ENCODE measurements around the gene GPRIN3. TPM values are rescaled to one million over a fixed set of nuclear protein-coding genes. Genes with fewer than 3 reads are reported as not detected.

GPRIN3 gene
- total and polyA plus RNA-seq, 2 of the 13 experiments (the other 11 are each of a cell fraction or from before 2014, with no cell fraction given), result not detected

DNA sequence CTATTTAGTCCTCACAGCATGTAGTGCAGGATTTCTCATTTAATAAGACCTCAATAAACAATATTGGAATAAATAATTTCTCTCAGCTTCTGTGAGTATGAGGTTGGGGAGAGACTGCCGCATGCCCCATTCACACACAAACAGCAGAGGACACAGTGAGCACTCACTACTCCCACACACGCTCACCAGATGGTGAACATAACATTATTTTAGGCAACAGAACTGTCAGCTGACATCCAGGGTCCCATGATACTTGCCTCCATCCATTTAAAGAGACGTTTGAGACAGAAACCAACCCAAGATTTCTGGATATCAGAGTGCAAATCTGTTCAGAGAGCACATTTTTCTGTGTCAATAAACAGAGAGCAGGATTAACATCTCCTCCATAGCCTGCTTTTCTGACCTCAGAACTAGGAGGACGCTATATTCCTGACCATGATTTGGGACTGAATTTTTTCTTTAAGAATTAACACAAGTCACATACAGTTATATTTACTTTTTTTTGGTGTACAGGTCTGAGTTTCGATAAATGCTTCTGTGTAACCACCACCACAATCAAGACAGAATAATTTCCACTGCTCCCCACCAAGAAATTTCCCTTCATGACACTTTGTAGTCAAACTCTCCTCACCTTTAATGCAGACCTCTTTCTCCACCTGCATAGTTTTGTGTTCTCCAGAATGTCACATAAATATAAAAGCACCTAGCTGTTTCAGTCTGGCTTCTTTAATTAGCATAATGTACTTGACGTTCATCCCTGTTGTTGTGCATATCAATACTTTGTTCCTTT lies 16.7 kb downstream of the GPRIN3 start (continued):
- no peak for TF ChIP-seq CBX5 (CRISPR knock-in tag; IDR thresholded peaks at IDR 0.05; ENCODE audit: borderline replicate concordance)
- TF ChIP-seq ZKSCAN5 (CRISPR knock-in tag; IDR thresholded peaks at IDR 0.05), result no peak
- no peak for TF ChIP-seq ZNF709 (CRISPR knock-in tag; IDR thresholded peaks at IDR 0.05)
- no peak for TF ChIP-seq TFDP2 (CRISPR knock-in tag; IDR thresholded peaks at IDR 0.05)

DNA sequence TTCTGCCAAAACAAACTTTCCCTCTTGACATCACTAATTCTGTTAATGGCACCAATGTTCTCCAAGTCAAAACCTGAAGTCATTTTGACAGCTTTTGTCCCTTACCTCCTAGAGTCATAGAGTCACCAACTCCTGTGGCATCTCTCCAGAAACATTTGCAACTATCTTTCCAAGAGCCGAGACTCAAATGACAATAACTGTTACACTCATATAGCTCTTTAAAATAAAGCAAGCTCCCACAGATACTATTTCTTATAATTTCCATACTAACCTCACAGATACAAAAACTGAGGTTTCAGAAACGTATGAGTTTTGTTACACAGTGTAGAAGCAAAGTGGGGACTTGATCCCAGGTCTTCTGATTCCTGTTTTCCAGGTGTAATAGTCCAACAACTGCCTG lies 18.3 kb downstream of the GPRIN3 start:
- Histone ChIP-seq H3K4me3 (replicated peaks in 1 of 3; ENCODE audit: insufficient read depth in 1 of 3, low read depth in 2 of 3, low read length in 3 of 3) (no peak overlapping the region), H3K27me3 (ENCODE audit: control insufficient read depth in 1 of 2, insufficient read depth in 2 of 2, low read length in 2 of 2) (no peaks in the 10 kb centered on the region), H2AFZ (ENCODE audit: low read length) (no peak overlapping the region), H4K20me1 (ENCODE audit: insufficient read depth, low read length) (no peaks in the 10 kb centered on the region), H3K79me2 (ENCODE audit: insufficient read depth, low read length) (no peaks in the 10 kb centered on the region), H3K4me1 (ENCODE audit: insufficient read depth, low read length) (no peaks in the 10 kb centered on the region), H3K9ac (ENCODE audit: insufficient read depth, low read depth, low read length) (no peak overlapping the region), H3K9me3 (ENCODE audit: low read length) (no peaks in the 10 kb centered on the region), H3K36me3 (replicated peaks in 1 of 2; ENCODE audit: control insufficient read depth in 1 of 2, insufficient read depth in 2 of 2, low read length in 2 of 2) (no peaks in the 10 kb centered on the region), H3K4me2 (ENCODE audit: low read depth, low read length) (no peak overlapping the region), H3K27ac (ENCODE audit: extremely low read length, insufficient read depth, low read length) (no peak overlapping the region)
- ATAC-seq (no peak), DNase-seq (ENCODE audit: low spot score) (no peak), FAIRE-seq (no peak)
- BruUV-seq (replicated peaks), result no TSS peak
- in situ Hi-C loops (cut with HindIII; ENCODE audit: extremely low pct_ligation_motif_present, low pct_unique_long_range_greater_than_20kb), result no loop called here
- WGBS (ENCODE audit: low lambda C conversion rate), result 10% methylated on average over 2 of the region's 2 CpGs
- ChIA-PET CTCF (ENCODE audit: low intra/inter-chr PET ratio, low total read pairs) (no interaction called here), POLR2A (no interaction called here)
- intact Hi-C loops (cut with micrococcal nuclease; ENCODE audit: unreplicated experiment), result no loop called here
- TF ChIP-seq, protein P1, sequence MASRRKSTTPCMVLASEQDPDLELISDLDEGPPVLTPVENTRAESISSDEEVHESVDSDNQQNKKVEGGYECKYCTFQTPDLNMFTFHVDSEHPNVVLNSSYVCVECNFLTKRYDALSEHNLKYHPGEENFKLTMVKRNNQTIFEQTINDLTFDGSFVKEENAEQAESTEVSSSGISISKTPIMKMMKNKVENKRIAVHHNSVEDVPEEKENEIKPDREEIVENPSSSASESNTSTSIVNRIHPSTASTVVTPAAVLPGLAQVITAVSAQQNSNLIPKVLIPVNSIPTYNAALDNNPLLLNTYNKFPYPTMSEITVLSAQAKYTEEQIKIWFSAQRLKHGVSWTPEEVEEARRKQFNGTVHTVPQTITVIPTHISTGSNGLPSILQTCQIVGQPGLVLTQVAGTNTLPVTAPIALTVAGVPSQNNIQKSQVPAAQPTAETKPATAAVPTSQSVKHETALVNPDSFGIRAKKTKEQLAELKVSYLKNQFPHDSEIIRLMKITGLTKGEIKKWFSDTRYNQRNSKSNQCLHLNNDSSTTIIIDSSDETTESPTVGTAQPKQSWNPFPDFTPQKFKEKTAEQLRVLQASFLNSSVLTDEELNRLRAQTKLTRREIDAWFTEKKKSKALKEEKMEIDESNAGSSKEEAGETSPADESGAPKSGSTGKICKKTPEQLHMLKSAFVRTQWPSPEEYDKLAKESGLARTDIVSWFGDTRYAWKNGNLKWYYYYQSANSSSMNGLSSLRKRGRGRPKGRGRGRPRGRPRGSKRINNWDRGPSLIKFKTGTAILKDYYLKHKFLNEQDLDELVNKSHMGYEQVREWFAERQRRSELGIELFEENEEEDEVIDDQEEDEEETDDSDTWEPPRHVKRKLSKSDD (CRISPR knock-in tag; IDR thresholded peaks at IDR 0.05; ENCODE audit: low read depth), result no peak
- TF ChIP-seq ZFP37 (CRISPR knock-in tag; IDR thresholded peaks at IDR 0.05; ENCODE audit: borderline replicate concordance) (no peak), ZNF672 (CRISPR knock-in tag; IDR thresholded peaks at IDR 0.05) (no peak), ZNF484 (CRISPR knock-in tag; IDR thresholded peaks at IDR 0.05; ENCODE audit: borderline replicate concordance, low read depth) (no peak), ZGPAT (CRISPR knock-in tag; IDR thresholded peaks at IDR 0.05) (no peak), ZNF703 (CRISPR knock-in tag; IDR thresholded peaks at IDR 0.05; ENCODE audit: borderline replicate concordance) (no peak), ZMAT5 (CRISPR knock-in tag; IDR thresholded peaks at IDR 0.05; ENCODE audit: borderline replicate concordance, low read depth) (no peak)
- TF ChIP-seq, protein P2, sequence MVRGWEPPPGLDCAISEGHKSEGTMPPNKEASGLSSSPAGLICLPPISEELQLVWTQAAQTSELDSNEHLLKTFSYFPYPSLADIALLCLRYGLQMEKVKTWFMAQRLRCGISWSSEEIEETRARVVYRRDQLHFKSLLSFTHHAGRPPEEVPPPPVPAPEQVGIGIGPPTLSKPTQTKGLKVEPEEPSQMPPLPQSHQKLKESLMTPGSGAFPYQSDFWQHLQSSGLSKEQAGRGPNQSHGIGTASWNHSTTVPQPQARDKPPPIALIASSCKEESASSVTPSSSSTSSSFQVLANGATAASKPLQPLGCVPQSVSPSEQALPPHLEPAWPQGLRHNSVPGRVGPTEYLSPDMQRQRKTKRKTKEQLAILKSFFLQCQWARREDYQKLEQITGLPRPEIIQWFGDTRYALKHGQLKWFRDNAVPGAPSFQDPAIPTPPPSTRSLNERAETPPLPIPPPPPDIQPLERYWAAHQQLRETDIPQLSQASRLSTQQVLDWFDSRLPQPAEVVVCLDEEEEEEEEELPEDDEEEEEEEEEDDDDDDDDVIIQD (CRISPR knock-in tag; IDR thresholded peaks at IDR 0.05; ENCODE audit: low read depth), result no peak

Data from HepG2 (cell line).